H1 (cell line): ENCODE results near the gene FAF2. TPM values are rescaled to one million over a fixed set of nuclear protein-coding genes. Genes with fewer than 3 reads are reported as not detected.

Experiments used
- CTCF ChIA-PET: fragments of 300-600 bp; sonication (Branson Sonifier 250); formaldehyde crosslinking; loops from one replicate; lab custom pipeline; 2021; ENCODE audit not compliant: partially characterized antibody; lab: Charles Lee
- POLR2A ChIA-PET: fragments of 300-600 bp; sonication (Branson Sonifier 250); formaldehyde crosslinking; loops from one replicate; lab custom pipeline; 2021; ENCODE audit warnings: inconsistent platforms; ENCODE audit not compliant: partially characterized antibody; lab: Charles Lee
- DNase-seq, 2 experiments: peaks; one replicate each; pipeline versions ENCODE4 v3.0.0 to v3.0.0-alpha.2; 2010 to 2022; ENCODE audit warnings: low spot score in 2 of 2, low read depth in 1 of 2, mixed read lengths in 1 of 2
- FAIRE-seq: peaks from 2 replicates; lab custom pipeline; 2011; peaks lifted over from hg19 to GRCh38; lab: Jason Lieb, UNC
- H2AFZ ChIP-seq: 2 replicates; pipeline ENCODE4 v1.8.1; 2012; ENCODE audit warnings: low read length, inconsistent platforms
- H2AK5ac ChIP-seq: 2 replicates; pipeline ENCODE4 v1.6.1; 2013; ENCODE audit warnings: low read depth, low read length
- H2BK120ac ChIP-seq: replicated peaks from 2 replicates; pipeline ENCODE3; 2013; ENCODE audit warnings: low read depth, low read length, inconsistent platforms
- H2BK12ac ChIP-seq: 2 replicates; pipeline ENCODE4 v1.6.1; 2013; ENCODE audit warnings: low read depth, low read length
- H2BK15ac ChIP-seq: 2 replicates; pipeline ENCODE4 v1.6.1; 2013; ENCODE audit warnings: low read length
- H2BK20ac ChIP-seq: 2 replicates; pipeline ENCODE4 v1.6.1; 2013; ENCODE audit warnings: low read length
- H2BK5ac ChIP-seq: 2 replicates; pipeline ENCODE4 v1.6.1; 2013; ENCODE audit warnings: low read depth, low read length
- H3K14ac ChIP-seq: 2 replicates; pipeline ENCODE4 v1.6.1; 2013; ENCODE audit warnings: inconsistent platforms; ENCODE audit not compliant: insufficient read length
- H3K18ac ChIP-seq: 2 replicates; pipeline ENCODE4 v1.6.1; 2013; ENCODE audit warnings: low read length; ENCODE audit errors: extremely low read depth
- H3K23ac ChIP-seq: 2 replicates; pipeline ENCODE4 v1.6.1; 2013; ENCODE audit warnings: inconsistent platforms; ENCODE audit not compliant: insufficient read length
- H3K23me2 ChIP-seq: 2 replicates; pipeline ENCODE4 v1.6.1; 2013; ENCODE audit warnings: low read depth, low read length
- H3K27ac ChIP-seq: 2 replicates; pipeline ENCODE4 v1.6.1; 2011; ENCODE audit warnings: low read depth, low read length, inconsistent platforms
- H3K27me3 ChIP-seq, 4 experiments: replicated peaks in 1 of 4; 1 replicate in 1 of 4; 2 replicates in 3 of 4; pipeline versions ENCODE4 v1.6.1 to v1.8.1; 2011 to 2013; ENCODE audit warnings: low read length in 3 of 4, mild to moderate bottlenecking in 3 of 4, inconsistent platforms in 2 of 4, mixed read lengths in 2 of 4, moderate library complexity in 1 of 4; ENCODE audit not compliant: control insufficient read depth in 3 of 4, insufficient read depth in 3 of 4; ENCODE audit errors: extremely low read depth in 1 of 4
- H3K36me3 ChIP-seq, 4 experiments: 2 replicates each; pipeline versions ENCODE4 v1.6.1 to v1.8.1; 2011 to 2013; ENCODE audit warnings: mild to moderate bottlenecking in 4 of 4, low read length in 3 of 4, moderate library complexity in 2 of 4, control low read depth in 1 of 4, inconsistent platforms in 1 of 4; ENCODE audit not compliant: insufficient read depth in 4 of 4, control insufficient read depth in 2 of 4
- H3K4ac ChIP-seq: replicated peaks from 2 replicates; pipeline ENCODE3; 2013; ENCODE audit warnings: low read length, low read depth, mixed read lengths, inconsistent platforms; ENCODE audit not compliant: insufficient read length
- H3K4me1 ChIP-seq, 4 experiments: replicated peaks in 1 of 4; 1 replicate in 1 of 4; 2 replicates in 3 of 4; pipeline versions ENCODE4 v1.6.1 to v1.8.1; 2011 to 2013; ENCODE audit warnings: low read length in 3 of 4, inconsistent platforms in 2 of 4, mixed read lengths in 1 of 4; ENCODE audit not compliant: insufficient read depth in 4 of 4, control insufficient read depth in 3 of 4
- H3K4me2 ChIP-seq, 2 experiments: 2 replicates each; pipeline versions ENCODE4 v1.6.1 to v1.8.1; 2011 to 2013; ENCODE audit warnings: low read depth in 2 of 2, low read length in 2 of 2, control low read depth in 1 of 2, inconsistent platforms in 1 of 2, mild to moderate bottlenecking in 1 of 2; ENCODE audit not compliant: insufficient read depth in 1 of 2
- H3K4me3 ChIP-seq, 4 experiments: fragments of 200-600, 300-600 bp in 1 of 4; sonication (generic), shearing (Covaris generic), sonication (Bioruptor Twin) in 1 of 4; 2 replicates each; pipeline versions ENCODE4 v1.5.1 to v1.8.1; 2011 to 2016; ENCODE audit warnings: low read length in 4 of 4, low read depth in 3 of 4, control low read depth in 2 of 4, inconsistent platforms in 2 of 4, mild to moderate bottlenecking in 2 of 4, mixed read lengths in 1 of 4, moderate library complexity in 1 of 4; ENCODE audit not compliant: insufficient read depth in 2 of 4; ENCODE audit errors: extremely low read depth in 1 of 4
- H3K56ac ChIP-seq: replicated peaks from 2 replicates; pipeline ENCODE3; 2013; ENCODE audit warnings: low read depth, mild to moderate bottlenecking, mixed read lengths, low read length, inconsistent platforms; ENCODE audit not compliant: insufficient read length
- H3K79me1 ChIP-seq: 2 replicates; pipeline ENCODE4 v1.6.1; 2013; ENCODE audit warnings: low read depth, low read length, control low read depth
- H3K79me2 ChIP-seq, 2 experiments: 2 replicates each; pipeline versions ENCODE4 v1.6.1 to v1.8.1; 2012 to 2013; ENCODE audit warnings: low read length in 2 of 2, mild to moderate bottlenecking in 2 of 2, inconsistent platforms in 1 of 2; ENCODE audit not compliant: insufficient read depth in 2 of 2, control insufficient read depth in 1 of 2
- H3K9ac ChIP-seq, 4 experiments: replicated peaks in 1 of 4; 1 replicate in 1 of 4; 2 replicates in 3 of 4; pipeline versions ENCODE4 v1.6.1 to v1.8.1; 2011 to 2013; ENCODE audit warnings: low read depth in 3 of 4, low read length in 3 of 4, control low read depth in 2 of 4, mild to moderate bottlenecking in 2 of 4, moderate library complexity in 2 of 4, inconsistent platforms in 1 of 4; ENCODE audit errors: extremely low read depth in 1 of 4
- H3K9me3 ChIP-seq, 2 experiments: 2 replicates each; pipeline versions ENCODE4 v1.6.1 to v1.8.1; 2012 to 2013; ENCODE audit warnings: mild to moderate bottlenecking in 2 of 2, moderate library complexity in 2 of 2, control low read depth in 1 of 2, inconsistent platforms in 1 of 2, low read depth in 1 of 2, low read length in 1 of 2, mixed read lengths in 1 of 2; ENCODE audit not compliant: insufficient read depth in 2 of 2
- H4K20me1 ChIP-seq, 2 experiments: replicated peaks in 1 of 2; 2 replicates each; pipeline versions ENCODE3 to v1.8.1; 2011 to 2013; ENCODE audit warnings: inconsistent platforms in 2 of 2, low read length in 2 of 2, mild to moderate bottlenecking in 1 of 2; ENCODE audit not compliant: insufficient read depth in 2 of 2, control insufficient read depth in 1 of 2
- H4K5ac ChIP-seq: 2 replicates; pipeline ENCODE4 v1.6.1; 2013; ENCODE audit warnings: low read length, low read depth, mixed read lengths, inconsistent platforms; ENCODE audit not compliant: insufficient read length
- H4K8ac ChIP-seq: 2 replicates; pipeline ENCODE4 v1.8.0; 2013; ENCODE audit warnings: mild to moderate bottlenecking, moderate library complexity, low read length, inconsistent platforms; ENCODE audit not compliant: insufficient read depth; ENCODE audit errors: extremely low read depth
- H4K91ac ChIP-seq: replicated peaks from 2 replicates; pipeline ENCODE3; 2013; ENCODE audit warnings: low read length, mixed read lengths, inconsistent platforms; ENCODE audit not compliant: insufficient read length
- BACH1 ChIP-seq: IDR thresholded peaks from 2 replicates; pipeline ENCODE4 v1.6.1; 2012; ENCODE audit warnings: low read length, improper control_type of control experiment
- CTBP2 ChIP-seq: IDR thresholded peaks from 2 replicates; pipeline ENCODE4 v1.7.0; 2011; ENCODE audit warnings: borderline replicate concordance, mild to moderate bottlenecking, moderate library complexity, mixed read lengths, low read length; ENCODE audit not compliant: insufficient read depth, insufficient read length
- EP300 ChIP-seq, 2 experiments: IDR thresholded peaks; 1 replicate in 1 of 2; 2 replicates in 1 of 2; pipeline ENCODE4 v1.6.1; 2011 to 2012; ENCODE audit warnings: low read depth in 2 of 2, low read length in 2 of 2, mild to moderate bottlenecking in 2 of 2, borderline replicate concordance in 1 of 2, inconsistent platforms in 1 of 2, moderate library complexity in 1 of 2
- MAFK ChIP-seq: IDR thresholded peaks from 2 replicates; pipeline ENCODE4 v1.6.1; 2012; ENCODE audit warnings: low read depth, mild to moderate bottlenecking, improper control_type of control experiment, low read length
- POLR2A ChIP-seq, 2 experiments: IDR thresholded peaks; 1 replicate in 1 of 2; 2 replicates in 1 of 2; pipeline ENCODE4 v1.6.1; 2011; ENCODE audit warnings: low read depth in 2 of 2, low read length in 2 of 2, mild to moderate bottlenecking in 2 of 2; ENCODE audit errors: control extremely low read depth in 1 of 2
- RFX5 ChIP-seq: IDR thresholded peaks from 2 replicates; pipeline ENCODE4 v1.6.1; 2011; ENCODE audit warnings: low read depth, low read length, improper control_type of control experiment, borderline replicate concordance
- RNF2 ChIP-seq: fragments of 200-900, 300-1000 bp; sonication (generic); IDR thresholded peaks from 2 replicates; pipeline ENCODE4 v1.7.1; 2016; ENCODE audit warnings: borderline replicate concordance, low read depth, mild to moderate bottlenecking, antibody characterized with exemption, low read length; ENCODE audit not compliant: poor library complexity, severe bottlenecking; ENCODE audit errors: missing control alignments
- TAF1 ChIP-seq: IDR thresholded peaks from 2 replicates; pipeline ENCODE4 v1.6.1; 2011; ENCODE audit warnings: mild to moderate bottlenecking, low read depth, low read length
- TBP ChIP-seq: IDR thresholded peaks from 2 replicates; pipeline ENCODE4 v1.6.1; 2011; ENCODE audit warnings: low read depth, low read length, improper control_type of control experiment
- WGBS, 2 experiments: shearing (Covaris generic) in 1 of 2; methylation state at CpG; one replicate each; pipeline versions ENCODE4 v1.1.6 to v1.1.7; 2013 to 2015; ENCODE audit warnings: low lambda C conversion rate in 2 of 2, mixed read lengths in 2 of 2, inconsistent platforms in 1 of 2, low coverage in 1 of 2, missing lambda C conversion rate in 1 of 2; ENCODE audit not compliant: insufficient replicate concordance in 2 of 2, insufficient coverage in 1 of 2, insufficient read length in 1 of 2; ENCODE audit errors: extremely low coverage in 1 of 2, missing lambda C conversion rate in 1 of 2; 5-methylcytosine and 5-hydroxymethylcytosine counted together
- polyA plus RNA-seq, 7 experiments: library from polyadenylated mRNA; depleted of rRNA in 3 of 7; stranded (reverse) in 5 of 7; unstranded in 2 of 7; fragments of >200 nt in 5 of 7; fragments of 200-250 nt in 2 of 7; gene quantifications; 1 replicate in 5 of 7; 2 replicates in 1 of 7; 4 replicates in 1 of 7; pipeline versions ENCODE4 v1.2.1 to v1.2.3, GENCODE V29; 2011 to 2013; ENCODE audit warnings: missing spikeins in 2 of 7, mixed read lengths in 2 of 7
- total RNA-seq: library from RNA; stranded (reverse); fragmentation: NEBNext Ultra II Directional; extraction: Animal tissue kit (Norgen Biotek cat#: 25700); gene quantifications from 2 replicates; pipeline ENCODE4 v1.2.1, GENCODE V29; 2021

Gene FAF2
- total and polyA plus RNA-seq, 2 of the 8 experiments (the other 6 are each of a cell fraction or from before 2014, with no cell fraction given) = 20.8 to 35.8 TPM

GRCh38 chr5:176415952-176416924 is 31.9 kb upstream of the FAF2 start, which contains the start of gene CLTB:
CLTB (minus strand) TSS chr5:176416539; CDS start chr5:176416363, 176 bp downstream.
- no peak within 1 kb of the TSS for H3K56ac ChIP-seq
- H2BK5ac ChIP-seq = no peak within 1 kb of the TSS
- peak within 1 kb of the TSS in 3 of 4 experiments; percentile 48 to 72 (median 62); a peak in 4 of 7 replicates for H3K9ac ChIP-seq
- CTCF ChIA-PET = interaction anchor here (0.7 to 3.3 kb wide), 12 partner anchors 10 to 686 kb away, joined by 3 to 22 read pairs (median 4); partner anchors contain the start of gene FAF2
- no peak within 1 kb of the TSS for H4K91ac ChIP-seq
- peak within 1 kb of the TSS; percentile 40 to 77 (median 70) for H3K4me3 ChIP-seq
- H2BK15ac ChIP-seq = peak within 1 kb of the TSS; percentile 46; the same call in 1 of the 2 replicates
- DNase-seq = peak; percentile 70 to 85
- peak within 1 kb of the TSS; percentile 73 for H2AFZ ChIP-seq
- no peak within 1 kb of the TSS; the same call in 1 of the 2 replicates for H3K27ac ChIP-seq
- no peak within 1 kb of the TSS for H3K14ac ChIP-seq
- H3K4me2 ChIP-seq = peak within 1 kb of the TSS; percentile 63 to 73
- H3K23ac ChIP-seq = no peak within 1 kb of the TSS
- no peak within 1 kb of the TSS for H2AK5ac ChIP-seq
- 0 out of 2 replicates have a peak within 1 kb of the TSS, but pooled peaks have one; percentile 24 for H3K18ac ChIP-seq
- H3K79me2 ChIP-seq = no peaks in the 10 kb centered on the region
- FAIRE-seq = no peak
- POLR2A ChIA-PET = interaction anchor here (0.8 to 1.7 kb wide), 10 partner anchors 9 to 219 kb away, joined by 3 to 9 read pairs (median 4); partner anchors contain the start of genes FAF2, KIAA1191, NOP16 and RNF44
- 5% methylated on average over 84 of the region's 107 CpGs; no CpG with 5 or more reads in 1 of the 2 experiments for WGBS, 2 experiments
- no peak within 1 kb of the TSS for H2BK120ac ChIP-seq
- H2BK20ac ChIP-seq = peak within 1 kb of the TSS; percentile 34; the same call in 1 of the 2 replicates
- H3K4me1 ChIP-seq = peaks cover 0 to 3% (median 0%) of the 10 kb centered on the region in 4 experiments; a peak in 4 of 7 replicates
- no peaks in the 10 kb centered on the region for H3K36me3 ChIP-seq
- H2BK12ac ChIP-seq = no peak within 1 kb of the TSS
- H3K79me1 ChIP-seq = no peaks in the 10 kb centered on the region
- no peak within 1 kb of the TSS for H3K4ac ChIP-seq
- H4K5ac ChIP-seq = no peak within 1 kb of the TSS
- peaks cover 0 to 11% (median 9%) of the 10 kb centered on the region in 4 experiments; a peak in 6 of 7 replicates for H3K27me3 ChIP-seq
- peak within 1 kb of the TSS; percentile 90; the same call in 1 of the 2 replicates for H4K8ac ChIP-seq
- H4K20me1 ChIP-seq = peaks cover 0 to 2% of the 10 kb centered on the region in 2 experiments
- no peaks in the 10 kb centered on the region; the same call in 1 of the 2 replicates for H3K23me2 ChIP-seq
- peaks cover 3 to 9% of the 10 kb centered on the region in 2 experiments; a peak in 1 of 4 replicates for H3K9me3 ChIP-seq
- no peak for TF ChIP-seq BACH1
- TF ChIP-seq MAFK = no peak
- no peak for TF ChIP-seq CTBP2
- peak; percentile 67; the same call in 1 of the 2 replicates for TF ChIP-seq TAF1
- TF ChIP-seq TBP = peak; percentile 50; the same call in 1 of the 2 replicates
- no peak for TF ChIP-seq POLR2A (IDR thresholded peaks at IDR 0.05; ENCODE audit: control extremely low read depth in 1 of 2, low read depth in 2 of 2, low read length in 2 of 2)
- TF ChIP-seq RNF2 = no peak
- TF ChIP-seq EP300 (IDR thresholded peaks at IDR 0.05; ENCODE audit: borderline replicate concordance in 1 of 2, low read depth in 2 of 2, low read length in 2 of 2) = peak in 1 of 2 experiments; percentile 49; a peak in 1 of 3 replicates
- no peak for TF ChIP-seq RFX5
